Body of pancreas (tissue), 4 donors: Measurements from ENCODE around the gene SLC22A23. TPM values are rescaled to one million over a fixed set of nuclear protein-coding genes. Genes with fewer than 3 reads are reported as not detected.

Source experiments
- ATAC-seq: fragments of 150-250 bp; one replicate; pipeline ENCODE4 v1.9.1; 2016
- DNase-seq, 4 donors: peaks; one replicate each; pipeline ENCODE4 v3.0.0-alpha.2; 2019
- H3K27ac ChIP-seq, 4 donors: fragments of 200-600 bp; sonication (generic); 1 replicate in 3 of 4; 2 replicates in 1 of 4; pipeline versions ENCODE4 v1.5.1 to v1.6.1; 2016 to 2019; ENCODE audit warnings: mild to moderate bottlenecking in 1 of 4, mixed read lengths in 1 of 4, moderate library complexity in 1 of 4
- H3K27me3 ChIP-seq, 2 donors: fragments of 200-600 bp; sonication (generic); one replicate each; pipeline ENCODE4 v1.6.0; 2016; ENCODE audit warnings: mild to moderate bottlenecking in 1 of 2
- H3K36me3 ChIP-seq, 2 donors: fragments of 200-600 bp; sonication (generic); replicated peaks in 1 of 2; 2 replicates each; pipeline ENCODE4 v1.5.1; 2016; ENCODE audit warnings: low read depth in 2 of 2; ENCODE audit not compliant: insufficient read depth in 1 of 2
- H3K4me1 ChIP-seq: fragments of 200-600 bp; sonication (generic); one replicate; pipeline ENCODE4 v1.6.0; 2016
- H3K4me3 ChIP-seq, 2 donors: fragments of 200-600 bp; sonication (generic); 1 replicate in 1 of 2; 2 replicates in 1 of 2; pipeline ENCODE4 v1.5.1; 2016 to 2019
- H3K9me3 ChIP-seq, 3 donors: fragments of 200-600 bp; sonication (generic); 1 replicate in 2 of 3; 2 replicates in 1 of 3; pipeline ENCODE4 v1.5.1; 2016
- CTCF ChIP-seq, 7 experiments: fragments of 450-650 bp in 4 of 7; fragments of 200-600 bp in 3 of 7; sonication (generic) in 3 of 7; IDR thresholded peaks; one replicate each; pipeline ENCODE4 v1.5.1; 2016 to 2019; ENCODE audit warnings: antibody characterized with exemption in 7 of 7
- POLR2A ChIP-seq, 3 donors: fragments of 450-650 bp; IDR thresholded peaks; one replicate each; pipeline ENCODE4 v1.6.1; 2016; ENCODE audit warnings: antibody characterized with exemption in 3 of 3, mild to moderate bottlenecking in 2 of 3
- WGBS, 2 donors: methylation state at CpG; one replicate each; pipeline ENCODE4 v1.1.5; 2017; 5-methylcytosine and 5-hydroxymethylcytosine counted together
- intact Hi-C: fragments of 100-400 bp; cut with DNase I; formaldehyde crosslinking; loops from one replicate; pipeline ENCODE4 v1.15.1; 2023
- total RNA-seq, 2 donors: library from RNA; depleted of rRNA; stranded (reverse); fragments of >200 nt; gene quantifications; one replicate each; pipeline ENCODE4 v1.1.0, GENCODE V29; 2016

Gene SLC22A23
- total RNA-seq, 2 donors from 2014 or later = 20.4 to 32.2 TPM

GRCh38 chr6:3340894-3341293, 116.0 kb downstream of the SLC22A23 start:
- H3K27ac ChIP-seq = peak overlapping the region in 3 of 4 donors; percentile 7 to 37 (median 28)
- DNase-seq (peak in 1 of 4 donors; percentile 34), ATAC-seq (no peak)
- intact Hi-C loops = no loop called here
- H3K9me3 ChIP-seq = no peaks in the 10 kb centered on the region
- no peak for TF ChIP-seq POLR2A (IDR thresholded peaks at IDR 0.05)
- TF ChIP-seq CTCF (IDR thresholded peaks at IDR 0.05) = no peak
- no peaks in the 10 kb centered on the region for H3K27me3 ChIP-seq
- H3K36me3 ChIP-seq = no peaks in the 10 kb centered on the region
- no peak overlapping the region for H3K4me3 ChIP-seq
- peaks cover 62% of the 10 kb centered on the region for H3K4me1 ChIP-seq
- 42 to 61% methylated on average over 4 of the region's 4 CpGs for WGBS, 2 donors

GRCh38 chr6:3340358-3340802, 116.5 kb downstream of the SLC22A23 start:
- intact Hi-C loops = no loop called here
- TF ChIP-seq POLR2A (IDR thresholded peaks at IDR 0.05) (no peak), CTCF (IDR thresholded peaks at IDR 0.05) (no peak)
- ATAC-seq = no peak

GRCh38 chr6:3339811-3340210, 117.0 kb downstream of the SLC22A23 start:
- Histone ChIP-seq H3K9me3 (no peaks in the 10 kb centered on the region), H3K4me1 (peaks cover 62% of the 10 kb centered on the region), H3K27me3 (no peaks in the 10 kb centered on the region), H3K27ac (peak overlapping the region in 1 of 4 donors; percentile 4), H3K4me3 (no peak overlapping the region), H3K36me3 (no peaks in the 10 kb centered on the region)
- 94 to 95% methylated on average over 5 of the region's 5 CpGs for WGBS, 2 donors
- no peak for ATAC-seq
- intact Hi-C loops = no loop called here
- no peak for TF ChIP-seq CTCF (IDR thresholded peaks at IDR 0.05)
- TF ChIP-seq POLR2A (IDR thresholded peaks at IDR 0.05) = no peak
- no peak for DNase-seq

More at GRCh38 chr6:3340358-3340802, 116.5 kb downstream of the SLC22A23 start:
- no peaks in the 10 kb centered on the region for H3K27me3 ChIP-seq
- H3K9me3 ChIP-seq = no peaks in the 10 kb centered on the region
- peak overlapping the region in 1 of 4 donors; percentile 7 for H3K27ac ChIP-seq
- DNase-seq = no peak
- 79% methylated on average over 12 of the region's 12 CpGs for WGBS, 2 donors
- H3K36me3 ChIP-seq = no peaks in the 10 kb centered on the region
- H3K4me1 ChIP-seq = peaks cover 62% of the 10 kb centered on the region
- no peak overlapping the region for H3K4me3 ChIP-seq

GRCh38 chr6:3337521-3338350, 119.1 kb downstream of the SLC22A23 start:
- H3K4me1 ChIP-seq = peaks cover 77% of the 10 kb centered on the region
- H3K36me3 ChIP-seq = no peaks in the 10 kb centered on the region
- no peaks in the 10 kb centered on the region for H3K27me3 ChIP-seq
- peak in 1 of 4 donors; percentile 51 for DNase-seq
- ATAC-seq = no peak
- H3K9me3 ChIP-seq = no peaks in the 10 kb centered on the region
- WGBS, 2 donors = 49 to 51% methylated on average over 15 of the region's 15 CpGs
- peak in 1 of 7 experiments; percentile 15 for TF ChIP-seq CTCF (IDR thresholded peaks at IDR 0.05)
- TF ChIP-seq POLR2A (IDR thresholded peaks at IDR 0.05) = no peak
- no peak overlapping the region for H3K4me3 ChIP-seq
- intact Hi-C loops = no loop called here
- H3K27ac ChIP-seq = peak overlapping the region; percentile 74 to 86 (median 83)
